Measurements from ENCODE around the gene PLIN5. TPM values are rescaled to one million over a fixed set of nuclear protein-coding genes. Genes with fewer than 3 reads are reported as not detected.

PLIN5 gene
- total RNA-seq, 1 experiment from 2014 or later: 8.1 TPM

DNA sequence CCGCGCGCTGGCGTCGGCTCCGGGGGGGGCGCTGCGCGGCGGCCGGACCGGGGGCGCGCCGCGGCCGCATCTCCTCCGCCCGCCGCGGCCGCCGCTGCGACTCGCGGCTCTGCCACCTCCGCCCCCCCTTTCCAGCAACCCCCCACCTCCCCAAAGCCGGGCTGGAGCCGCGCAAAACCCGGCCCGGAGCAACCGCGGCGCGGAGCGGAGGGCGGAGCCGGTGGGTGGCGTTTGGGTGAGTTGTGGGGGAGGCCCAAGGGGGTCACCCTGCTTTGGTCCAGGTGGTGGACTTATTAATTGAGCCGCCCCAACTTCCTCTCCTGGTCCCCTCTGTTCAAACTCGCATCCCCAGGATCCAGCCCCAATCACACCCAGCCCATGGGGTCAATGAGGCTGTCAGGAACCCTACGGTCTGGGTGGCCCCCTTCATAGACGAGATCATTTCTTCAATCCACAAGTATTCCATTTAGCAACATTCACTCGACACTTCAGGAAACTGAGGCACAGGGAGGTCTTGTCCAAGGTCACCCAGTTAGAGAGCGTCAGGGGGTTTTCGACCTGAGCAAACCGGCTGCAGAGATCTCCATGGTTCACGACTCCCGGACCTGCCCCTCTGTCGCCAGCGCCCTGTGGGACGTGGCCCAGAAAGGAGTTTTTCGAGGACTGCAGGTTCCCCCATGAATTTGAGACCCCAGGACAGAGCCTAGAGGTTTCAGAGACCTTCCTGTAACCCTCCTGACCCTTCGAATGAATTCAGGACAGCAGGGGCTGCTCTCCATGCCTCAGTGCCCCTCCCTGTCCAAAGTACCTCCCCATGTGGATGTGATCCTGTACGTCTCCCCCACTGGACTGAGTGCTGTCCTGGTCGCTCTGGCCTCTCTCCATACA lies 46.9 kb upstream of the PLIN5 start:
- intact Hi-C loops (cut with micrococcal nuclease): no loop called here
- H3K4me3 ChIP-seq (replicated peaks in 1 of 2; ENCODE audit: low read depth in 1 of 2, low read length in 2 of 2): peak overlapping the region; percentile 53 to 75
- peaks cover 26 to 62% of the 10 kb centered on the region in 2 experiments for H3K4me1 ChIP-seq (ENCODE audit: control insufficient read depth in 1 of 2, insufficient read depth in 2 of 2, low read length in 2 of 2)
- no peaks in the 10 kb centered on the region for H3K36me3 ChIP-seq (ENCODE audit: control insufficient read depth in 1 of 2, insufficient read depth in 2 of 2, low read length in 2 of 2)
- RAD21 ChIA-PET (ENCODE audit: low non-redundant PET in 1 of 2, low total read pairs in 2 of 2, uncharacterized antibody in 2 of 2, unreplicated experiment in 2 of 2): no interaction called here
- H3K79me2 ChIP-seq (ENCODE audit: insufficient read depth, low read length): peaks cover 20% of the 10 kb centered on the region
- DNase-seq (ENCODE audit: low read depth, low spot score): no peak
- ATAC-seq: peak; percentile 30
- H3K27ac ChIP-seq (ENCODE audit: low read depth, low read length): peak overlapping the region; percentile 60; the same call in 1 of the 2 replicates
- H4K20me1 ChIP-seq (ENCODE audit: insufficient read depth): no peaks in the 10 kb centered on the region
- no TSS peak for BruUV-seq (replicated peaks)
- H2AFZ ChIP-seq (ENCODE audit: low read depth, low read length, poor library complexity, severe bottlenecking): peak overlapping the region; percentile 37
- CTCF ChIA-PET: no interaction called here
- H3K9me2 ChIP-seq (ENCODE audit: insufficient read depth): no peaks in the 10 kb centered on the region
- no peaks in the 10 kb centered on the region for H3K9me3 ChIP-seq (ENCODE audit: control insufficient read depth in 1 of 2, insufficient read depth in 1 of 2, low read depth in 1 of 2, low read length in 2 of 2)
- peak overlapping the region; percentile 70 for H3K4me2 ChIP-seq (ENCODE audit: low read length)
- H3K9ac ChIP-seq (ENCODE audit: low read length): peak overlapping the region; percentile 36; the same call in 1 of the 2 replicates
- POLR2A ChIA-PET: no interaction called here
- H3K27me3 ChIP-seq (ENCODE audit: insufficient read depth, low read length): no peaks in the 10 kb centered on the region
- TF ChIP-seq, protein P1, sequence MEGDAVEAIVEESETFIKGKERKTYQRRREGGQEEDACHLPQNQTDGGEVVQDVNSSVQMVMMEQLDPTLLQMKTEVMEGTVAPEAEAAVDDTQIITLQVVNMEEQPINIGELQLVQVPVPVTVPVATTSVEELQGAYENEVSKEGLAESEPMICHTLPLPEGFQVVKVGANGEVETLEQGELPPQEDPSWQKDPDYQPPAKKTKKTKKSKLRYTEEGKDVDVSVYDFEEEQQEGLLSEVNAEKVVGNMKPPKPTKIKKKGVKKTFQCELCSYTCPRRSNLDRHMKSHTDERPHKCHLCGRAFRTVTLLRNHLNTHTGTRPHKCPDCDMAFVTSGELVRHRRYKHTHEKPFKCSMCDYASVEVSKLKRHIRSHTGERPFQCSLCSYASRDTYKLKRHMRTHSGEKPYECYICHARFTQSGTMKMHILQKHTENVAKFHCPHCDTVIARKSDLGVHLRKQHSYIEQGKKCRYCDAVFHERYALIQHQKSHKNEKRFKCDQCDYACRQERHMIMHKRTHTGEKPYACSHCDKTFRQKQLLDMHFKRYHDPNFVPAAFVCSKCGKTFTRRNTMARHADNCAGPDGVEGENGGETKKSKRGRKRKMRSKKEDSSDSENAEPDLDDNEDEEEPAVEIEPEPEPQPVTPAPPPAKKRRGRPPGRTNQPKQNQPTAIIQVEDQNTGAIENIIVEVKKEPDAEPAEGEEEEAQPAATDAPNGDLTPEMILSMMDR (IDR thresholded peaks at IDR 0.05 in 2 of 3, conservative IDR thresholded peaks at IDR 0.05 in 1 of 3; ENCODE audit: borderline replicate concordance in 1 of 3, insufficient read depth in 1 of 3, low read depth in 2 of 3, low read length in 2 of 3): no peak
- no peak for TF ChIP-seq SRF (IDR thresholded peaks at IDR 0.05; ENCODE audit: low read depth)
- peak; percentile 81 for TF ChIP-seq SP1 (IDR thresholded peaks at IDR 0.05; ENCODE audit: low read depth)
- TF ChIP-seq YY1 (IDR thresholded peaks at IDR 0.05; ENCODE audit: extremely low read depth, insufficient replicate concordance, low read depth, low read length): peak; percentile 79
- no peak for TF ChIP-seq ELF1 (IDR thresholded peaks at IDR 0.05; ENCODE audit: borderline replicate concordance, low read depth)
- TF ChIP-seq SIN3A (IDR thresholded peaks at IDR 0.05; ENCODE audit: low read depth): no peak
- TF ChIP-seq RAD21 (IDR thresholded peaks at IDR 0.05; ENCODE audit: low read depth): no peak
- no peak for TF ChIP-seq ZNF274 (IDR thresholded peaks at IDR 0.05; ENCODE audit: low read depth, low read length)
- TF ChIP-seq POLR2AphosphoS5 (IDR thresholded peaks at IDR 0.05; ENCODE audit: low read depth, low read length): no peak

Data from HCT116 (cell line).